Activated naive CD8-positive, alpha-beta T cell treated with anti-CD3 and anti-CD28 coated beads, Interleukin-2, amount 10 ng/mL, durations not matched to agents 7 days and 5 days (primary cell): ENCODE results near the gene DUSP28. TPM values are rescaled to one million over a fixed set of nuclear protein-coding genes. Genes with fewer than 3 reads are reported as not detected.
"Not testable (repeated sequence)": the region's sequence is repeated elsewhere in the genome, so short reads cannot be mapped to it uniquely, and the experiment has no call there.

Experiments used
- ATAC-seq: fragments of 150-1000 bp; cut with Tn5 transposase; one replicate; pipeline ENCODE4 v1.10.0; 2021; ENCODE audit warnings: low read depth, moderate library complexity
- POLR2A ChIA-PET: fragments of 350-600 bp; sonication (Branson Sonifier 250); formaldehyde crosslinking; loops from one replicate; lab custom pipeline; 2021; ENCODE audit warnings: antibody characterized with exemption; lab: Charles Lee
- DNase-seq: peaks from one replicate; pipeline ENCODE4 v3.0.0; 2021
- H3K27ac Mint-ChIP-seq: one replicate; pipeline ENCODE4 v1.8.0; 2022; ENCODE audit warnings: mild to moderate bottlenecking, mixed read lengths
- H3K27me3 Mint-ChIP-seq: one replicate; pipeline ENCODE4 v1.8.0; 2022; ENCODE audit warnings: mild to moderate bottlenecking, moderate library complexity, mixed read lengths
- H3K36me3 Mint-ChIP-seq: one replicate; pipeline ENCODE4 v1.8.0; 2021; ENCODE audit warnings: mild to moderate bottlenecking, mixed read lengths
- H3K4me1 Mint-ChIP-seq: one replicate; pipeline ENCODE4 v1.8.0; 2021; ENCODE audit warnings: mixed read lengths
- H3K4me3 Mint-ChIP-seq: one replicate; pipeline ENCODE4 v1.8.0; 2022; ENCODE audit warnings: mild to moderate bottlenecking, moderate library complexity, mixed read lengths
- H3K9me3 Mint-ChIP-seq: one replicate; pipeline ENCODE4 v1.8.0; 2021; ENCODE audit warnings: mixed read lengths
- total RNA-seq, 2 experiments: library from RNA; stranded (reverse); gene quantifications; one replicate each; pipeline ENCODE4 v1.2.3, GENCODE V29; 2021

DUSP28 gene
- total RNA-seq, 2 experiments from 2014 or later: 12.3 to 13.8 TPM

DNA sequence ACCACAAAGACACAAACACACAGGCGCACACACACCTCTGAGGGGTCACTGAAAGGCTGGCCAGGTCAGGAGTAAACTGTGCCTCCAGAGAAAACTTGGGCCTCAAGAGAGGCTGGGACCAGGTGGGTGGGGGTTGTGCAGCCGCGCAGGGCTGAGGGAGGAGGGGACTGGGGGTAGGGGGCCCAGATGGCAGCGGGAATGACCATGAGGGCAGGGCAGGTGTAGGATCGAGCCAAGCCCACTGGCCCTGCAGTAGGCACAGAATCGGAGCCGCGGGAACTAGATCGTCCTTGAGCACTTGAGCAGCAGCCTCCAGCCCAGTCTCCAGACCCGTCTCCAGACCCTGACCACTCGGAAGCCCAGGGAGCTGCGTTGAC, 39.2 kb upstream of the DUSP28 start:
- POLR2A ChIA-PET: no interaction called here
- ATAC-seq (no peak), DNase-seq (no peak)
- peaks cover 49% of the 10 kb centered on the region for H3K36me3 Mint-ChIP-seq
- H3K4me1 Mint-ChIP-seq: peaks cover 7% of the 10 kb centered on the region
- no peak overlapping the region for H3K27ac Mint-ChIP-seq
- peaks cover 22% of the 10 kb centered on the region for H3K9me3 Mint-ChIP-seq
- no peaks in the 10 kb centered on the region for H3K27me3 Mint-ChIP-seq
- H3K4me3 Mint-ChIP-seq: no peak overlapping the region

DNA sequence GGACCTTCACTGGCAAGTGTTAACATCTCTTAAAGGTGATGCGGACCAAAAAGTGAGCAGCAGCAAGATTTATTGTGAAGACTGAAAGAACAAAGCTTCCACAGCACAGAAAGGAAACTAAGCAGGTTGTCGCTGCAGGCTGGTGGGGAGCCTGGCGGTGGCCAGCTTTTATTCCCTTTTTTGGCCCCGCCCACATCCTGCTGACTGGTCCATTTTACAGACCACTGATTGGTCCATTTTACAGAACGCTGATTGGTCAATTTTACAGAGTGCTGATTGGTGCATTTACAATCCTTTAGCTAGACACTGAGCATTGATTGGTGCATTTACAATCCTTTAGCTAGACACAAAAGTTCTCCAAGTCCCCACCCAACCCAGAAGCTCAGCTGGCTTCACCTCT, 38.3 kb upstream of the DUSP28 start:
- H3K27ac Mint-ChIP-seq, POLR2A ChIA-PET, H3K27me3 Mint-ChIP-seq, H3K4me3 Mint-ChIP-seq, ATAC-seq, H3K4me1 Mint-ChIP-seq, DNase-seq: not testable (repeated sequence)
- H3K36me3 Mint-ChIP-seq: peaks cover 56% of the 10 kb centered on the region
- H3K9me3 Mint-ChIP-seq: peaks cover 27% of the 10 kb centered on the region

DNA sequence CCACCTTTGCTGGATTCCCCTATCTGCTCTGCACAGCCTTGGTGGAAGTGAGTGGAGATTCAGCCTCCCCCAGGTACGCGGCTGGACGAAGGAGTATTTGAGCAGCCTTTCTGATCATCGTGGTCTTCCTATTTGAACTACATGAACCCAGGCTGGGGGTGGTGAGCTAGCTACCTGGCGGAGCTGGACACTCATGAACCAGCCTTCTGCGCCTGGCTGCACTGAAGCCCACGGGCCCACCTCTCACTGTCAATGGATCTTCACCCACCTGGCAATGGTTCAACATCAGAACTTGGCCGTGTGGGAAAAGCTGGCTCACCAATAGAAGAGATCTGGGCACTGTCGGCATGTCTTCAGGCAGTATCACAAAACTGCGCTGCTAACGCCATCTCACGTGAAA, 37.8 kb upstream of the DUSP28 start:
- ATAC-seq: no peak
- Mint-ChIP-seq H3K4me3 (no peak overlapping the region), H3K27ac (no peak overlapping the region), H3K4me1 (peaks cover 7% of the 10 kb centered on the region), H3K36me3 (peaks cover 61% of the 10 kb centered on the region), H3K9me3 (peaks cover 32% of the 10 kb centered on the region), H3K27me3 (no peaks in the 10 kb centered on the region)
- POLR2A ChIA-PET: no interaction called here
- no peak for DNase-seq

DNA sequence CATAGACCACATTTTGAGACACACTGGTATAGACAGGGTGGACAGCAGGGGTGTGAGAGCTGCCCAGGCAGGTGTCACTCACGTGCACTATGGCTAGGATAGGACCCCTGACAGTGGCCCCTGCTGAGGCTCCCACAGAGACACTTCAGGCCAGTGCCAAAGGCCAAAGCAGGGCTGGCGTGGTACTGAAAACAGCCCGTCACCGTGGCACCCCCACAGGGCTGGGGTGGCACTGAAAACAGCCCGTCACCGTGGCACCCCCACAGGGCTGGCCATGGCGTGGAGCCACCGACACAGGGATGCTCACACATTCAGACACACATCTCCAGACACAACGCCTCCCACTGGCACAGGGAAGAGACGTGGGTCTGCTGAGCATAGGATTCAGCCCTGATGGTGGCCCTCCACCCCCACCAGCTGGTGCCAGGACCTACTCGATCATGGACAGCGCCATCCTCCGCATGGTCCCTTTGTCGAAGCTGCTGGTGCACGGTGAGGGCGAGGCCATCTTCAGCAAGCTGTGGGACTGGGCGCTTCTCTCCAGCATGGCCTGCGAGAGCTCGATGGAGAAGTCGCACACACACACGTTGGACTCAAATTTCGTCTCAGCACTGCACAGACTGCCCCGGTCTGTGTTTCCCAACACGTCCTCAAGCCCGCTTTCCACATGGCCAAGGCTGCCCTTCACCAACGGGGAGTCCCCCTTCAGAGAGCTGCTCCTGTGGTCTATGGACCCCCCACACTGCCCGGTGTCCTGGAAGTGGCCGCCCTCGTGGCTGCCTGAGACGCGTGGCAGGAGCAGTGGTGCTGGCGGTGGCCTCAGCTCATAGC, 36.5 kb upstream of the DUSP28 start:
- no peak for DNase-seq
- Mint-ChIP-seq H3K36me3 (peaks cover 67% of the 10 kb centered on the region), H3K27ac (no peak overlapping the region), H3K4me3 (no peak overlapping the region), H3K27me3 (no peaks in the 10 kb centered on the region), H3K9me3 (peaks cover 35% of the 10 kb centered on the region), H3K4me1 (peaks cover 7% of the 10 kb centered on the region)
- no peak for ATAC-seq
- POLR2A ChIA-PET: no interaction called here

DNA sequence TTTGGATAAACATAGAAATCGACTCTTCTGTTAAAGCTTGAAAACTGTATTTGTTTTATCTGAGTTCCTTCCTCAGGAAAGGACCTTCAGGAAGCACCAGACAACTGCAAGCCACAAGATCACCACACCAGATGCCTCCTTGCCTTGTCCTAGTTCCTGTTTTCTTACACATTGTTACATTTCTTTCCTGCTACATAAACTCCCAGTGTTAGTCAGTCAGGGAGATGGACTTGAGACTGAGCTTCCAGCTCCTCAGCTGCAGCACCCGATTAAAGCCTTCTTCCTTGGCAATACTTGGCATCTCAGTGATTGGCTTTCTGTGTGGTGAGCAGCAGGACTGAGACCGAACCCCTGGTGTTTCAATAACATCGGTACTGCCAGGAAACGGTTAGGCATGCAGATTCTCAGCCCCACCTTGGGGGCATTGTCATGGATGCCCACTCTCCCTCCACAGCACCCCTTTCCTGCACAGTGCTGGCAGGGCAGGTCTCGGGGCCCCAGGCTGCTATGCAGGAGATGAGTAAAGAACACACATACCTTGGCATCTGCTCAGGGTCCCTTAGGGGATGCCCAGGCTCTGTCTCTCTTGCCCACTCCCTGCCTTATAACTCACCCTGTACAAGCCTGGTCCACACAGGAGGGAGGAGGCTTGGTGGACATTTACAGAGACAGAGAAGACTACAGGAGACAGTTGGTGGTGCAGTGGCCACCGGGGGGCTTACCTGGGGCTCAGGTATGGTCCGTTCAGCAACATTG, 35.0 kb upstream of the DUSP28 start:
- no peak for ATAC-seq

DNA sequence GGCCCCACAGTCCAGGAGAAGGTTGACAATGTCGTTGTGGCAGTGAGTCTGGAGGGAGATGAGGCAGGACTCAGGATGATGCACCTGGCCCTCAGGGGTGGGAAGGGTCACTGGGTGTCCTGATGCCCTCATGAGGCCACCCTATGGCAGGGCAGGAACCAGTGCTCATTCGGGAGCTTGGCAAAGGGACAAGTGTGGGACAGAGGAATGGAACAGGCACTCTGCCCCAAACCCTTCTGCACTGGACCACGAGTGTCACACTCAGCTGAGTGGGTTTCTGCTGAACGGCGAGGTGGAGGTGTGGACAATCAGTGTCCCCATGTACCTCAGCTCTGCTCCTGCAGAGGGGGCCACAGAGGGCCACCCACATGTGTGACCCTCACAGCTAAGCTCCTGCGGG, 34.4 kb upstream of the DUSP28 start:
- Mint-ChIP-seq H3K36me3 (peaks cover 78% of the 10 kb centered on the region), H3K9me3 (peaks cover 38% of the 10 kb centered on the region), H3K27ac (no peak overlapping the region), H3K4me3 (no peak overlapping the region), H3K27me3 (no peaks in the 10 kb centered on the region), H3K4me1 (peaks cover 3% of the 10 kb centered on the region)
- POLR2A ChIA-PET: no interaction called here
- no peak for ATAC-seq
- no peak for DNase-seq

More for the DNA sequence above, 35.0 kb upstream of the DUSP28 start:
- H3K4me3 Mint-ChIP-seq: no peak overlapping the region
- H3K9me3 Mint-ChIP-seq: peaks cover 41% of the 10 kb centered on the region
- POLR2A ChIA-PET: no interaction called here
- peaks cover 7% of the 10 kb centered on the region for H3K4me1 Mint-ChIP-seq
- H3K36me3 Mint-ChIP-seq: peaks cover 77% of the 10 kb centered on the region
- H3K27ac Mint-ChIP-seq: no peak overlapping the region
- no peak for DNase-seq
- no peaks in the 10 kb centered on the region for H3K27me3 Mint-ChIP-seq

DNA sequence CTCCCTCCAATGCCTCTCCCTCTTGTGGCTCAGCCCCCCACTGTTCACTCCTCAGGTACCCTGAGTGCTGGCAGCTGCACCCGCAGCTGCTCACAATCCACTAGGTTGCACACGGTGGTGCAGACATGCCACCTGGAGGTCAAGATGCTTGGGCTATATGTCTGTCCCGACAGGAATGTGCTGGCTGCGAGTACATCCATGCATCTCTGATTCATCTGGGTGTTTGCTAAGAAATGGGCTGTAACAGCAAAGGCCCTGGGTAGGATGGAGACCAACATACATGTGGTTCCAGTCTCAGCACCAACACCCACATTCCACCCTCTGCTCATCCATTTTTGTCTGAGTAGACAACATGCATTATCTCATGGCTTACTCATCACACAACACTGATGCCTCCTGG, 33.6 kb upstream of the DUSP28 start:
- Mint-ChIP-seq H3K27me3 (no peaks in the 10 kb centered on the region), H3K9me3 (peaks cover 44% of the 10 kb centered on the region), H3K27ac (no peak overlapping the region), H3K36me3 (peaks cover 84% of the 10 kb centered on the region), H3K4me1 (peaks cover 3% of the 10 kb centered on the region), H3K4me3 (no peak overlapping the region)
- POLR2A ChIA-PET: no interaction called here
- DNase-seq (no peak), ATAC-seq (no peak)

DNA sequence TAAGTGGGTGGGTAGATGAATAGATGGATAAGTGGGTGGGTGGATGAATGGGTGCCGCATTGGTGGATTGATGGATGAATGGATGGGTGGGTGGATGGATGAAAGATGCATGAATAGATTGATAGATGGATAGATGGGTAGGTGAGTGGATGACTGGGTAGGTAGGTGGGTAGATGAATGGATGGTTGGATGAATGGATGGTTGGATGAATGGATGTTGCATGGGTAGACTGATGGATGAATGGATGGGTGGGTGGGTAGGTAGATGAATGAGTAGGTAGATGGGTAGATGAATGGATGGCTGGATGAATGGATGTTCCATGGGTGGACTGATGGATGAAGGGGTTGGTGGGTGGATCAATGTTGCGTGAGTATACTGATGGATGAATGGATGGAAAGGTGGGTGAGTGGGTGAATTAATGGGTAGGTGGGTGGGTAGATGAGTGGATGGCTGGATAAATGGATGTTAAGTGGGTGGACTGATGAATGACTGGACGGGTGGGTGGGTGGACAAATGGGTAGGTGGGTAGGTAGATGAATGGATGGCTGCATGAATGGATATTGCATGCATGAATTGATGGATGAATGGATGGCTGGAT, 32.9 kb upstream of the DUSP28 start:
- POLR2A ChIA-PET: no interaction called here
- Mint-ChIP-seq H3K4me1 (peaks cover 1% of the 10 kb centered on the region), H3K9me3 (peaks cover 47% of the 10 kb centered on the region), H3K27me3 (no peaks in the 10 kb centered on the region), H3K4me3 (no peak overlapping the region), H3K27ac (no peak overlapping the region), H3K36me3 (peaks cover 86% of the 10 kb centered on the region)
- no peak for ATAC-seq
- no peak for DNase-seq

DNA sequence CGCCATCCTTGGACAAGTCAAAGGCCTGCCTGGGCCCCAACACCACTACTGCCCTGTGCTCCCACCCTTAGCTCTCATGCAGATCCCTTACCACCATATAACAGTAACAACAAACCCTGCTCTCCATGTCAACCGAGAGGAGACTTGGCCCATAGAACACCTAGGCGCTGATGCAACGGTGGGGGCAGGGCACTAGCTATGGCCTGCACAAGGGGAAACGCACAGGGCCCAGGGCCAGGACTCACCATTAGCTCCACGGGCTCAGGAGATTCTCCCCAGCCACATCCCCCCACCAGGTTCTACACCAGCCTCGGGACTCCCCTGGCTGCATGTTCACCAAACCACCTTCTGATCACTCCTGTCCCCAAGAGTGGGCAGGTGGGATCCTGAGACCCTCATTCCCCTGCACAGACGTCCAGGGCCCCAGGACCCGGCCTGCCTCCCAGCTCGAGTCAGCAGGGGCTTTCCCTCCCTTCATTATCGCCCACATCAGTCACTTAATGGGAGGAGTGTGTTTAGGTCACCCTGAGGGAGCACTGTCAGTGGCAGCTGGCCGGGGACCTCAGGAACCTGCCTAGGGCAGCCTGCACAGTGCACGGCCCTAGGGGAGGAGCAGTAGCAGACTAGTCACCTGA, 31.6 kb upstream of the DUSP28 start:
- H3K36me3 Mint-ChIP-seq: peaks cover 86% of the 10 kb centered on the region
- H3K27ac Mint-ChIP-seq: no peak overlapping the region
- ATAC-seq: no peak
- H3K4me3 Mint-ChIP-seq: no peak overlapping the region
- no peak for DNase-seq
- POLR2A ChIA-PET: no interaction called here
- peaks cover 47% of the 10 kb centered on the region for H3K9me3 Mint-ChIP-seq
- H3K4me1 Mint-ChIP-seq: peaks cover 1% of the 10 kb centered on the region
- no peaks in the 10 kb centered on the region for H3K27me3 Mint-ChIP-seq

DNA sequence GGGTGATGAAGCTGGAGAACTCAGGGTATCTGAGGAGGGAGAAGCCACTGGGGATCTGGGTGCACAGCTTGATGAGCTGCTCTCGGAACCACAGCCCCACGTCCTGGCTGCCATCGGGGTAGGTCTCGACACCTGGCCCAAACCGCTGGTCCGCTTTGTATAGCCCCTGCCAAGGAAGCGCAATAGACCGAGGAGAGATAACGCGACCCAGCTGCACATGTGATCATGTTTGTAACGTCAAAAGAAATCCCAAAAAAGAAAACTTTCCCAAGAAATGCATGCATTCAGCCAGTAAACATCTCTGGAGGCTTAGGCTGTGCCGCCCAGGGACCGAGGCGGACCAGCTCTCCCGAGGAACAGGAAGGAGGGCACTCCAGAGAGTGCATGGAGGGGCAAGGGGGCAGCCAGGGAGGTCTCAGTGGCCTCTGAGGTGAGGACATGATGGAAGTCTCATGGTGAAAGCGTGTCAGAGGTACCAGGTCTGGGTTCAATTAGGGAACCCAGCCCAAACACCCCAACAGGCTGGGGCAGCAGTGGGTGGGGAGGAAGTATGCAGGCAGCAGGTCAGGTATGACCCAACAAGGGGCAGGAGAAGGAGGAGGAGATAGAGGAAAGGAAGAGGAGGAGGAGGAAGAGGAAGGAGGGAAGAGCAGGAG, 30.7 kb upstream of the DUSP28 start:
- POLR2A ChIA-PET: no interaction called here
- peaks cover 1% of the 10 kb centered on the region for H3K4me1 Mint-ChIP-seq
- no peak overlapping the region for H3K4me3 Mint-ChIP-seq
- H3K9me3 Mint-ChIP-seq: peaks cover 45% of the 10 kb centered on the region
- no peaks in the 10 kb centered on the region for H3K27me3 Mint-ChIP-seq
- ATAC-seq: no peak
- peaks cover 86% of the 10 kb centered on the region for H3K36me3 Mint-ChIP-seq
- DNase-seq: no peak
- peak overlapping the region; percentile 42 for H3K27ac Mint-ChIP-seq

DNA sequence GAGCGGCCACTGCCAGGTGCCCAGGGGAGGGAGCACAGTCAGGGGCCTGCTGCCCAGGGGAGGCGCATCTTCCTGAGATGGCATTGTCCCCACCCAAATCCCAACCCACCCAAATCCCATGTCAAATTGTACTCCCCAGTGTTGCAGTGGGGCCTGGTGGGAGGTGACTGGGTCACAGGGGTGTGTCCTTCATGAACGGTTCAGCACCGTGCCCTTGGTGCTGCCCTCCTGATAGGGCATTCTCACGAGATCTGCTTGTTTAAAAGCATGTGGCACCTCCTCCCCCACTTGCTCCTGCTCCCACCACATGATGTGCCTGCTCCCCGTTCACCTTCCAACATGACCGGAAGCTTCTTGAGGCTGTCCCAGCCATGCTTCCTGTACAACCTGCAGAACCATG, 30.0 kb upstream of the DUSP28 start:
- POLR2A ChIA-PET: no interaction called here
- no peak overlapping the region for H3K4me3 Mint-ChIP-seq
- no peak for DNase-seq
- H3K27ac Mint-ChIP-seq: no peak overlapping the region
- H3K27me3 Mint-ChIP-seq: no peaks in the 10 kb centered on the region
- no peak for ATAC-seq
- peaks cover 87% of the 10 kb centered on the region for H3K36me3 Mint-ChIP-seq
- H3K9me3 Mint-ChIP-seq: peaks cover 41% of the 10 kb centered on the region
- no peaks in the 10 kb centered on the region for H3K4me1 Mint-ChIP-seq

DNA sequence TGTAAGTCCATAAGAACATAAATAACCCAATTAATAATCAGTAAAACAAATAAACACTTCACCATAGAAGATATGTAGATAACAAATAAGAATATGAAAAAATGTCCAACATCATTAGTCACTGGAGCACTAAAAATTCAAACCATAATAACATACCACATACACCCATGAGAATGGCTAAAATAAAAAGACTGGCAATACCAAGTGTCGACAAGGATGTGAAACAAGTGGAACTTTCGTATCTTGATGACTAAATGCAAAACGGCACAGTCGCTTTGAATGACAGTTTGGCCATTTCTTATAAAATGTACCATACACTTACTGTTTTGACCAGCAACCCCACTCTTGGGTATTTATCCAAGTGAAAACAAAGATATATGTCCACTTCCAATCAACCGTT, 29.1 kb upstream of the DUSP28 start:
- POLR2A ChIA-PET: no interaction called here
- no peaks in the 10 kb centered on the region for H3K4me1 Mint-ChIP-seq

More for the DNA sequence above, 29.1 kb upstream of the DUSP28 start:
- no peak overlapping the region for H3K4me3 Mint-ChIP-seq
- H3K9me3 Mint-ChIP-seq: peaks cover 37% of the 10 kb centered on the region
- no peak for DNase-seq
- H3K27ac Mint-ChIP-seq: no peak overlapping the region
- H3K36me3 Mint-ChIP-seq: peaks cover 84% of the 10 kb centered on the region
- H3K27me3 Mint-ChIP-seq: no peaks in the 10 kb centered on the region
- no peak for ATAC-seq
